ENCODE data around the gene MRGPRE. TPM values are rescaled to one million over a fixed set of nuclear protein-coding genes. Genes with fewer than 3 reads are reported as not detected.

The MRGPRE gene
- total and polyA plus RNA-seq, 4 donors = 0.23 TPM; not detected in 3

GRCh38 chr11:3197878-3198528, 34.2 kb downstream of the MRGPRE start:
- no peak overlapping the region for H3K9ac ChIP-seq (ENCODE audit: low read depth in 1 of 2, low read length in 2 of 2)
- no peak for TF ChIP-seq MAX (IDR thresholded peaks at IDR 0.05)
- no peak for TF ChIP-seq HNF4A (conservative IDR thresholded peaks at IDR 0.05)
- TF ChIP-seq TAF1 (conservative IDR thresholded peaks at IDR 0.05) = no peak
- no peak for TF ChIP-seq JUND (IDR thresholded peaks at IDR 0.05)
- TF ChIP-seq FOXA2 (IDR thresholded peaks at IDR 0.05) = no peak
- TF ChIP-seq YY1 (IDR thresholded peaks at IDR 0.05) = no peak
- no peak for TF ChIP-seq NR2F2 (IDR thresholded peaks at IDR 0.05)
- no peak for TF ChIP-seq FOXA1 (IDR thresholded peaks at IDR 0.05)
- no peak for TF ChIP-seq CTCF (IDR thresholded peaks at IDR 0.05; ENCODE audit: low read depth, low read length, missing input control)
- H3K4me3 ChIP-seq (ENCODE audit: low read depth in 1 of 3, low read length in 3 of 3) = no peak overlapping the region
- H3K4me1 ChIP-seq (ENCODE audit: control insufficient read depth in 4 of 4, insufficient read depth in 4 of 4, low read length in 3 of 4) = no peaks in the 10 kb centered on the region
- H3K27ac ChIP-seq (ENCODE audit: low read depth in 1 of 2, low read length in 2 of 2) = no peak overlapping the region
- 73% methylated on average over 8 of the region's 8 CpGs for WGBS
- peaks cover 0 to 4% (median 0%) of the 10 kb centered on the region in 4 donors for H3K27me3 ChIP-seq (ENCODE audit: control insufficient read depth in 4 of 4, insufficient read depth in 4 of 4, low read length in 3 of 4)
- H3K9me3 ChIP-seq (ENCODE audit: control insufficient read depth in 4 of 4, low read length in 3 of 4) = no peaks in the 10 kb centered on the region
- H3K36me3 ChIP-seq (ENCODE audit: control insufficient read depth in 4 of 4, insufficient read depth in 3 of 4, low read depth in 1 of 4, low read length in 3 of 4) = no peaks in the 10 kb centered on the region
- no peak for DNase-seq (ENCODE audit: low spot score)

- 82% methylated on average over 11 of the region's 11 CpGs for WGBS
- no peaks in the 10 kb centered on the region for H3K36me3 ChIP-seq (ENCODE audit: control insufficient read depth in 4 of 4, insufficient read depth in 3 of 4, low read depth in 1 of 4, low read length in 3 of 4)
- DNase-seq (ENCODE audit: low spot score) = no peak
- H3K4me3 ChIP-seq (ENCODE audit: low read depth in 1 of 3, low read length in 3 of 3) = no peak overlapping the region
- H3K9ac ChIP-seq (ENCODE audit: low read depth in 1 of 2, low read length in 2 of 2) = no peak overlapping the region
- H3K4me1 ChIP-seq (ENCODE audit: control insufficient read depth in 4 of 4, insufficient read depth in 4 of 4, low read length in 3 of 4) = no peaks in the 10 kb centered on the region
- peaks cover 0 to 4% (median 0%) of the 10 kb centered on the region in 4 donors for H3K27me3 ChIP-seq (ENCODE audit: control insufficient read depth in 4 of 4, insufficient read depth in 4 of 4, low read length in 3 of 4)
- TF ChIP-seq NR2F2 (IDR thresholded peaks at IDR 0.05) (no peak), HNF4A (conservative IDR thresholded peaks at IDR 0.05) (no peak), GABPA (IDR thresholded peaks at IDR 0.05 in 1 of 2, conservative IDR thresholded peaks at IDR 0.05 in 1 of 2) (no peak), RAD21 (IDR thresholded peaks at IDR 0.05) (no peak), TAF1 (conservative IDR thresholded peaks at IDR 0.05) (no peak), MAX (IDR thresholded peaks at IDR 0.05) (no peak)
- H3K9me3 ChIP-seq (ENCODE audit: control insufficient read depth in 4 of 4, low read length in 3 of 4) = no peaks in the 10 kb centered on the region
- H3K27ac ChIP-seq (ENCODE audit: low read depth in 1 of 2, low read length in 2 of 2) = no peak overlapping the region
These were observed 35.0 kb downstream of the MRGPRE start for GRCh38 chr11:3197044-3197695.

- Histone ChIP-seq H3K36me3 (ENCODE audit: control insufficient read depth in 4 of 4, insufficient read depth in 3 of 4, low read depth in 1 of 4, low read length in 3 of 4) (no peaks in the 10 kb centered on the region), H3K9ac (ENCODE audit: low read depth in 1 of 2, low read length in 2 of 2) (no peak overlapping the region), H3K27me3 (ENCODE audit: control insufficient read depth in 4 of 4, insufficient read depth in 4 of 4, low read length in 3 of 4) (peaks cover 0 to 4% (median 0%) of the 10 kb centered on the region in 4 donors), H3K9me3 (ENCODE audit: control insufficient read depth in 4 of 4, low read length in 3 of 4) (no peaks in the 10 kb centered on the region), H3K4me3 (ENCODE audit: low read depth in 1 of 3, low read length in 3 of 3) (no peak overlapping the region), H3K27ac (ENCODE audit: low read depth in 1 of 2, low read length in 2 of 2) (no peak overlapping the region), H3K4me1 (ENCODE audit: control insufficient read depth in 4 of 4, insufficient read depth in 4 of 4, low read length in 3 of 4) (no peaks in the 10 kb centered on the region)
- WGBS = 88% methylated on average over 23 of the region's 23 CpGs
- no peak for DNase-seq (ENCODE audit: low spot score)
- no peak for TF ChIP-seq RAD21 (IDR thresholded peaks at IDR 0.05)
- no peak for TF ChIP-seq REST (IDR thresholded peaks at IDR 0.05)
- TF ChIP-seq TAF1 (conservative IDR thresholded peaks at IDR 0.05) = no peak
- no peak for TF ChIP-seq MAX (IDR thresholded peaks at IDR 0.05)
- no peak for TF ChIP-seq NR2F2 (IDR thresholded peaks at IDR 0.05)
- TF ChIP-seq SP1 (IDR thresholded peaks at IDR 0.05) = no peak
- no peak for TF ChIP-seq ATF3 (IDR thresholded peaks at IDR 0.05)
These were observed 35.8 kb downstream of the MRGPRE start for GRCh38 chr11:3196161-3197043.
